Tibial nerve (tissue), 4 donors: Measurements from ENCODE around the gene PCDHGB1. TPM values are rescaled to one million over a fixed set of nuclear protein-coding genes. Genes with fewer than 3 reads are reported as not detected.

Source experiments
- DNase-seq, 2 donors: peaks; one replicate each; pipeline ENCODE4 v3.0.0-alpha.2; 2019; ENCODE audit warnings: low spot score in 2 of 2
- H3K27ac ChIP-seq, 4 donors: fragments of 200-600 bp; sonication (generic) in 3 of 4; one replicate each; pipeline ENCODE4 v1.5.1; 2017 to 2019; ENCODE audit warnings: mild to moderate bottlenecking in 1 of 4
- H3K27me3 ChIP-seq, 2 donors: fragments of 200-600 bp; sonication (generic) in 1 of 2; one replicate each; pipeline versions ENCODE4 v1.5.1 to v1.6.0; 2017 to 2019
- H3K36me3 ChIP-seq, 3 donors: fragments of 200-600 bp; sonication (generic); one replicate each; pipeline ENCODE4 v1.5.1; 2018 to 2019
- H3K4me1 ChIP-seq, 4 donors: fragments of 200-600 bp; sonication (generic) in 3 of 4; one replicate each; pipeline ENCODE4 v1.5.1; 2017 to 2019
- H3K4me3 ChIP-seq, 4 donors: fragments of 200-600 bp; sonication (generic) in 3 of 4; one replicate each; pipeline ENCODE4 v1.5.1; 2017 to 2019; ENCODE audit warnings: mild to moderate bottlenecking in 1 of 4, moderate library complexity in 1 of 4
- H3K9me3 ChIP-seq, 4 donors: fragments of 200-600 bp; sonication (generic) in 3 of 4; one replicate each; pipeline ENCODE4 v1.5.1; 2017 to 2019
- EP300 ChIP-seq, 2 donors: sonication (generic); formaldehyde crosslinking; IDR thresholded peaks; one replicate each; pipeline ENCODE4 v1.6.1; 2017; ENCODE audit warnings: antibody characterized with exemption in 2 of 2, mild to moderate bottlenecking in 1 of 2
- POLR2A ChIP-seq, 2 donors: fragments of 450-650 bp; IDR thresholded peaks; one replicate each; pipeline ENCODE4 v1.6.1; 2017; ENCODE audit warnings: antibody characterized with exemption in 2 of 2, mild to moderate bottlenecking in 2 of 2, moderate library complexity in 2 of 2
- WGBS, 2 donors: methylation state at CpG; one replicate each; pipeline ENCODE4 v1.1.5; 2018; 5-methylcytosine and 5-hydroxymethylcytosine counted together
- total RNA-seq, 4 donors: library from RNA; depleted of rRNA; stranded (reverse); fragments of >200 nt; gene quantifications; one replicate each; pipeline ENCODE4 v1.1.0, GENCODE V29; 2016
- TF ChIP-seq, protein P1 (sequence below), 5 experiments: fragments of 200-600 bp in 3 of 5; fragments of 450-650 bp in 2 of 5; sonication (generic) in 3 of 5; IDR thresholded peaks; one replicate each; pipeline ENCODE4 v1.5.1; 2016 to 2019; ENCODE audit warnings: antibody characterized with exemption in 5 of 5, mild to moderate bottlenecking in 3 of 5, moderate library complexity in 2 of 5

PCDHGB1 gene
- total RNA-seq, 4 donors from 2014 or later: 4.3 to 8.4 (median 6.8) TPM

DNA sequence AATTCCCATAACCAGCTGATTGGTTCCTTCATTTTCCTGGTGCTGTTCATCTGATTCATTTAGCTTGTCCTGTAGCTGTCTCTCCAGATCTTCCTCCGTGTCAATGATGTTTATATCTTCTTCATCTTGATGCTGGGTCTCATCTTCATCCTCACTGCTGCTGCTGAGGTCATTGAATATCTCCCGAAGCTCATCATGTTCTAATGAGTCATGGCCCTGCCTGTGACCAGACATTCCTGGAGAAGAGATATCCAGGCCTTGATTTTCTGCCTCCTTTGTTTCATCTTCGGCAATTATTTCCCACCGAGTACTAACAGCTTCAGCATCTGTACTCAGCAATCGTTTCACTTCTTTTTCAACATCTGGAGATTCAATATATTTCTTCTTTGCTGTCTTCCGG is 30.7 kb upstream of the PCDHGB1 start:
- Histone ChIP-seq H3K27ac (no peak overlapping the region), H3K36me3 (peaks cover 0 to 58% (median 19%) of the 10 kb centered on the region in 3 donors), H3K4me3 (peak overlapping the region in 1 of 4 donors; percentile 67), H3K9me3 (peaks cover 8 to 90% (median 46%) of the 10 kb centered on the region in 4 donors), H3K4me1 (peaks cover 0 to 11% (median 7%) of the 10 kb centered on the region in 4 donors), H3K27me3 (no peaks in the 10 kb centered on the region)
- TF ChIP-seq, protein P1, sequence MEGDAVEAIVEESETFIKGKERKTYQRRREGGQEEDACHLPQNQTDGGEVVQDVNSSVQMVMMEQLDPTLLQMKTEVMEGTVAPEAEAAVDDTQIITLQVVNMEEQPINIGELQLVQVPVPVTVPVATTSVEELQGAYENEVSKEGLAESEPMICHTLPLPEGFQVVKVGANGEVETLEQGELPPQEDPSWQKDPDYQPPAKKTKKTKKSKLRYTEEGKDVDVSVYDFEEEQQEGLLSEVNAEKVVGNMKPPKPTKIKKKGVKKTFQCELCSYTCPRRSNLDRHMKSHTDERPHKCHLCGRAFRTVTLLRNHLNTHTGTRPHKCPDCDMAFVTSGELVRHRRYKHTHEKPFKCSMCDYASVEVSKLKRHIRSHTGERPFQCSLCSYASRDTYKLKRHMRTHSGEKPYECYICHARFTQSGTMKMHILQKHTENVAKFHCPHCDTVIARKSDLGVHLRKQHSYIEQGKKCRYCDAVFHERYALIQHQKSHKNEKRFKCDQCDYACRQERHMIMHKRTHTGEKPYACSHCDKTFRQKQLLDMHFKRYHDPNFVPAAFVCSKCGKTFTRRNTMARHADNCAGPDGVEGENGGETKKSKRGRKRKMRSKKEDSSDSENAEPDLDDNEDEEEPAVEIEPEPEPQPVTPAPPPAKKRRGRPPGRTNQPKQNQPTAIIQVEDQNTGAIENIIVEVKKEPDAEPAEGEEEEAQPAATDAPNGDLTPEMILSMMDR (IDR thresholded peaks at IDR 0.05): no peak
- no peak for TF ChIP-seq EP300 (IDR thresholded peaks at IDR 0.05)
- no peak for TF ChIP-seq POLR2A (IDR thresholded peaks at IDR 0.05)
- DNase-seq: no peak
- WGBS, 2 donors: 94 to 96% methylated on average over 6 of the region's 6 CpGs

DNA sequence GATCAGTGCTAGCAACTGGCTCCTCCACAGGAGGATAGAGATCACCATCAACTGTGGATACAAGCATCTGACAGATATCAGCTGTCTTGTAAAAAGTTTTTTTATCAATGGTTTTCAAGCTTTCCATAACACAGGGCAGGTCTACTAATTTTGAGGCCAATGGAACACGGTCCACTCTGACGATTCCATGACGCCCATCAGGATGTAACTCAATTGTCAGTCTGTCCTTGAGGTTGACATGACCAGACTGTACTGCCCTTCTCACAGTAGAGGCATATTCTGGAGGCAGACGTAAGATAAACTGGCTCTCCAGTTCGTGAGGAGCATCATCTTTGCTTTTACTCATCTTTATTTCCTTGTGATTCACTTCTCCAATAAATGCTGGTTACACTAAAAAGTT is 30.2 kb upstream of the PCDHGB1 start:
- Histone ChIP-seq H3K9me3 (peaks cover 8 to 89% (median 46%) of the 10 kb centered on the region in 4 donors), H3K27me3 (no peaks in the 10 kb centered on the region), H3K27ac (peak overlapping the region in 3 of 4 donors; percentile 91 to 97 (median 95)), H3K36me3 (peaks cover 0 to 54% (median 19%) of the 10 kb centered on the region in 3 donors), H3K4me1 (peaks cover 0 to 11% (median 7%) of the 10 kb centered on the region in 4 donors), H3K4me3 (peak overlapping the region; percentile 41 to 84 (median 66))
- TF ChIP-seq EP300 (IDR thresholded peaks at IDR 0.05) (no peak), POLR2A (IDR thresholded peaks at IDR 0.05) (no peak)
- TF ChIP-seq, protein P1 (IDR thresholded peaks at IDR 0.05): no peak
- DNase-seq: no peak
- 69 to 71% methylated on average over 5 of the region's 5 CpGs for WGBS, 2 donors

DNA sequence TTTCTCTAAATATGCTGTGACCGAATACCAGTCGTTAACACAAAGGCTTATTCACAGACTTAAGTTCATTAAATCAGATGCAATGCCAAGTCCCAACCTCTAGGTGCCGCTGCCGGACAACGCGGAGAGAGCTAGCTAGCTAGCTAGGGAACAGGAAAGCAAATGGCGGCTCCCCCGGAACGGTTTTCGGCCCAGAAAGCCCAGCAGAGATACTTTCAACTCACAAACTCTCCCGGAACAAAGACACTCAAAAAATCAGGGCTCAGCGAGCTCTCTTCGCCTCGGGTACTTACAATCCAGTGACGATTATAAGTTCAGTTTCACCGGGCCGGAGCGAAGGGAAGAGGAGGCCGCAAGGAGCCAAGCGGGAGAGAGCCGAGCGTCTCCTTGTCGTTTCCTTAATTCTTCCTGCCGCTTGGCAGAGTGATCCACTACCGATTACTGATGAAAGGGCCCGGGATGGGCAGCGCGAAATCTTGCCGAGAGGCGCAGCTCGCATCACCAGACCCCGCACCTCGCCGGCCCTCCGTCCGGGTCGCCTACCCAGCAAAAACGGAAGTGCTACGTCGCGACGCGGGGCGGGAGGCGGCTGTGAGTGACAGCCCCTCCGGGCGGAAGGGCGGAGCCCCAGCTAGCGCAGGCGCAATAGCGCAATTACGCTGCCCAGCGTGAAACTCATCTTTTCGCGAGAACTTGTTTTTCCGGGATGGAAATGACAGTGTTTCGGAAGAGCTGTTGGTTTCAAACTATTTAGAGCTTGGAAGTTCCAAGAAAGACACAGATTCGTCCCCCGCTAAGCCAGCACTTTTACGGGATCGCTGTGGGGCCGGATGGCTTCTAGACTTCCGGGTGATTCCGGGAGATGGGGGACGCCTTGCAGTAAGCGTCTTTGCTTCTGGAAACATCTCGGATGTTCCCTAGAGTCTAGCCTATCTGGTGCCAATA is 29.4 kb upstream of the PCDHGB1 start, which contains the start of gene TAF7:
TAF7 (minus strand) TSS at position 560 of the 945 bp plus-strand sequence. CDS start 740 bp downstream, outside the sequence.
- Histone ChIP-seq H3K27me3 (no peaks in the 10 kb centered on the region), H3K27ac (peak within 1 kb of the TSS; percentile 91 to 97 (median 94)), H3K36me3 (peaks cover 0 to 53% (median 19%) of the 10 kb centered on the region in 3 donors), H3K4me1 (peaks cover 0 to 11% (median 7%) of the 10 kb centered on the region in 4 donors), H3K9me3 (peaks cover 8 to 87% (median 42%) of the 10 kb centered on the region in 4 donors), H3K4me3 (peak within 1 kb of the TSS; percentile 41 to 84 (median 66))
- WGBS, 2 donors: 1 to 2% methylated on average over 51 to 67 of the region's 67 CpGs
- DNase-seq: peak; percentile 69 to 77
- TF ChIP-seq EP300 (IDR thresholded peaks at IDR 0.05) (peak; percentile 70 to 99), POLR2A (IDR thresholded peaks at IDR 0.05) (peak; percentile 96 to 99)
- TF ChIP-seq, protein P1 (IDR thresholded peaks at IDR 0.05): peak; percentile 64 to 90 (median 83)

DNA sequence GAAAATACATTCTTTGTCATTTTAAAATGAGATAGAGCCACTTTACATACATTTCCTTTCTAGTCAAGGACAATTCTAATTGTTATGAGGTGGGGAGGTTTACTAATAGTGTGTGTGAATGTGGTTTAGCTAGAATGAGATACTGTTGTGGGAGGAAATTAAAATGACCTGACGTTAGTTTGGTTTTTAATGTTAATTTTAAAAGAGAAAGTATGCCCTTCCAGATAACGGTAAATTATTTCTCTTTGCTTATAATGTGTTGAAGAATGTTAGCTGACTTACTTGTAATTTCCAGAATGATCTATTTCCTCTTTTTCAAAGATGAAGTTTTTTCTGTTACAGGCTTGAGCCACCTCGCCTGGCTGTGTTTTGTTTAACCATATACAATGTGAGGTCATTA is 27.6 kb upstream of the PCDHGB1 start:
- Histone ChIP-seq H3K27me3 (no peaks in the 10 kb centered on the region), H3K4me3 (no peak overlapping the region), H3K27ac (no peak overlapping the region), H3K9me3 (peaks cover 8 to 85% (median 34%) of the 10 kb centered on the region in 4 donors), H3K36me3 (peaks cover 0 to 42% (median 13%) of the 10 kb centered on the region in 3 donors), H3K4me1 (peaks cover 0 to 11% (median 7%) of the 10 kb centered on the region in 4 donors)
- WGBS, 2 donors: 87 to 93% methylated on average over 3 of the region's 3 CpGs
- no peak for DNase-seq
- TF ChIP-seq EP300 (IDR thresholded peaks at IDR 0.05): no peak
- TF ChIP-seq, protein P1 (IDR thresholded peaks at IDR 0.05): no peak
- no peak for TF ChIP-seq POLR2A (IDR thresholded peaks at IDR 0.05)
